ENCODE measurements around the gene ASB13. TPM values are rescaled to one million over a fixed set of nuclear protein-coding genes. Genes with fewer than 3 reads are reported as not detected.

The ASB13 gene
- total and polyA plus RNA-seq, 2 of the 13 experiments (the other 11 are each of a cell fraction or from before 2014, with no cell fraction given) = 9.3 to 15.4 TPM

GRCh38 chr10:5692461-5693358, 26.3 kb upstream of the ASB13 start (continued):
- TF ChIP-seq KIAA2018 (CRISPR knock-in tag; IDR thresholded peaks at IDR 0.05; ENCODE audit: borderline replicate concordance) (no peak), ZNF138 (CRISPR knock-in tag; IDR thresholded peaks at IDR 0.05; ENCODE audit: low read depth) (no peak), GTF3A (CRISPR knock-in tag; conservative IDR thresholded peaks at IDR 0.05) (no peak), TAF1 (CRISPR knock-in tag; IDR thresholded peaks at IDR 0.05) (peak; percentile 70), POGK (CRISPR knock-in tag; conservative IDR thresholded peaks at IDR 0.05) (peak; percentile 78; the same call in 1 of the 2 replicates), ZNF503 (CRISPR knock-in tag; IDR thresholded peaks at IDR 0.05) (peak; percentile 54; the same call in 1 of the 2 replicates), TCF7 (IDR thresholded peaks at IDR 0.05; ENCODE audit: low read depth) (peak; percentile 65), ZNF546 (CRISPR knock-in tag; conservative IDR thresholded peaks at IDR 0.05) (0 out of 2 replicates have a peak, but pooled peaks have one; percentile 52), FOXK1 (CRISPR knock-in tag; IDR thresholded peaks at IDR 0.05; ENCODE audit: borderline replicate concordance, low read depth) (0 out of 2 replicates have a peak, but pooled peaks have one; percentile 44), ZNF234 (CRISPR knock-in tag; conservative IDR thresholded peaks at IDR 0.05) (no peak), DBP (CRISPR knock-in tag; IDR thresholded peaks at IDR 0.05; ENCODE audit: not compliant biosample characterization) (no peak), ZGPAT (CRISPR knock-in tag; IDR thresholded peaks at IDR 0.05) (peak; percentile 97), PAWR (CRISPR knock-in tag; IDR thresholded peaks at IDR 0.05; ENCODE audit: borderline replicate concordance) (no peak)
